Natural killer cell (primary cell): ENCODE results near the gene MEOX2. TPM values are rescaled to one million over a fixed set of nuclear protein-coding genes. Genes with fewer than 3 reads are reported as not detected.

Experiments used
- ATAC-seq, 3 donors: fragments of 150-1000 bp in 2 of 3; fragments of 200-7000 bp in 1 of 3; cut with Tn5 transposase; 1 replicate in 1 of 3; 2 replicates in 2 of 3; pipeline ENCODE4 v1.10.0; 2021; ENCODE audit warnings: mild to moderate bottlenecking in 2 of 3, moderate library complexity in 2 of 3
- DNase-seq, 2 donors: peaks; one replicate each; pipeline versions ENCODE4 v3.0.0 to v3.0.0-alpha.2; 2013 to 2021; ENCODE audit warnings: mixed read lengths in 1 of 2
- H3K27ac ChIP-seq: one replicate; pipeline ENCODE4 v1.5.1; 2013; ENCODE audit warnings: mild to moderate bottlenecking, low read length
- H3K27me3 ChIP-seq: one replicate; pipeline ENCODE4 v1.6.1; 2013; ENCODE audit warnings: low read length; ENCODE audit not compliant: control insufficient read depth, insufficient read depth
- H3K36me3 ChIP-seq: one replicate; pipeline ENCODE4 v1.6.1; 2013; ENCODE audit warnings: low read length; ENCODE audit not compliant: control insufficient read depth, insufficient read depth
- H3K4me1 ChIP-seq: one replicate; pipeline ENCODE4 v1.6.1; 2013; ENCODE audit warnings: low read length; ENCODE audit not compliant: control insufficient read depth, insufficient read depth
- H3K4me3 ChIP-seq: one replicate; pipeline ENCODE4 v1.5.1; 2013; ENCODE audit warnings: low read length
- H3K9me3 ChIP-seq: one replicate; pipeline ENCODE4 v1.6.1; 2013; ENCODE audit warnings: low read length; ENCODE audit not compliant: control insufficient read depth, insufficient read depth
- H3K27ac Mint-ChIP-seq, 2 donors: one replicate each; pipeline ENCODE4 v1.8.0; 2022; ENCODE audit warnings: mild to moderate bottlenecking in 2 of 2, mixed read lengths in 2 of 2, moderate library complexity in 1 of 2
- H3K27me3 Mint-ChIP-seq, 2 donors: one replicate each; pipeline ENCODE4 v1.8.0; 2022; ENCODE audit warnings: low read depth in 2 of 2, mixed read lengths in 2 of 2
- H3K36me3 Mint-ChIP-seq: one replicate; pipeline ENCODE4 v1.8.0; 2022; ENCODE audit warnings: mixed read lengths
- H3K4me1 Mint-ChIP-seq, 2 donors: one replicate each; pipeline ENCODE4 v1.8.0; 2022; ENCODE audit warnings: mixed read lengths in 2 of 2
- H3K4me3 Mint-ChIP-seq: one replicate; pipeline ENCODE4 v1.8.0; 2022; ENCODE audit warnings: mild to moderate bottlenecking, moderate library complexity, mixed read lengths
- H3K9me3 Mint-ChIP-seq, 2 donors: one replicate each; pipeline ENCODE4 v1.8.0; 2022; ENCODE audit warnings: mixed read lengths in 2 of 2
- CTCF ChIP-seq: fragments of 200-600 bp; IDR thresholded peaks from one replicate; pipeline ENCODE4 v1.8.0; 2022; ENCODE audit warnings: antibody characterized with exemption
- WGBS: methylation state at CpG from one replicate; pipeline ENCODE4 v1.1.7; 2013; ENCODE audit warnings: missing lambda C conversion rate; ENCODE audit not compliant: insufficient coverage; 5-methylcytosine and 5-hydroxymethylcytosine counted together
- intact Hi-C: fragments of 100-400 bp; cut with micrococcal nuclease; formaldehyde crosslinking; loops from one replicate; pipeline ENCODE4 v1.14.2; 2022
- total RNA-seq, 4 donors: library from RNA; stranded (reverse); fragments of 120-200 nt in 1 of 4; gene quantifications; one replicate each; pipeline versions ENCODE4 v1.2.3 to v1.2.4, GENCODE V29; 2013 to 2022

MEOX2 gene
- total RNA-seq, 3 donors from 2014 or later (not counting 1 experiment from before 2014, with no cell fraction given), result not detected

DNA sequence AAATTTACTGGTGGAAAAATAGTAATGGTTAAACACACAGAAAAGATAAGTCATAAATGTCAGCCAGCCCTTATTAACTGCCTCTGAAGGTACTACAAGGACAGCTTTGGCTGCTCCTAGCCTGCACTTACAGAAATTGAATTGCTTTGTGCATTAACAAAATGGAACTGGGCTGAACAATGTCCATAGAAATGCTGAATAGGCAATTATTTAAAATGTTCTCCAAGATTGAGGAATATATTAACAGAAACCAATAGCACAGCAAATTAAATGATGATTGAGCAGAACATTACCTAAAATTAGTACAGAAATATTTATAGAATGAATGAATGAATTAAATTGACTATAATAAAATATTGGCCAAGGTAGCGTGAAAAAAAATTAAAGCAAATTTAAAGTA, 82.3 kb downstream of the MEOX2 start:
- TF ChIP-seq CTCF, result no peak
- no CpG with 5 or more reads among the region's 1 CpG for WGBS
- DNase-seq, result no peak
- peaks cover 5% of the 10 kb centered on the region for H3K9me3 ChIP-seq
- Mint-ChIP-seq H3K36me3 (no peaks in the 10 kb centered on the region), H3K27me3 (no peaks in the 10 kb centered on the region), H3K4me3 (no peak overlapping the region), H3K27ac (no peak overlapping the region), H3K4me1 (no peaks in the 10 kb centered on the region), H3K9me3 (peaks cover 7 to 10% of the 10 kb centered on the region in 2 donors)
- no peaks in the 10 kb centered on the region for H3K27me3 ChIP-seq
- no peak for ATAC-seq
- intact Hi-C loops, result no loop called here
- no peak overlapping the region for H3K27ac ChIP-seq
- no peaks in the 10 kb centered on the region for H3K4me1 ChIP-seq
- no peak overlapping the region for H3K4me3 ChIP-seq
- H3K36me3 ChIP-seq, result no peaks in the 10 kb centered on the region

DNA sequence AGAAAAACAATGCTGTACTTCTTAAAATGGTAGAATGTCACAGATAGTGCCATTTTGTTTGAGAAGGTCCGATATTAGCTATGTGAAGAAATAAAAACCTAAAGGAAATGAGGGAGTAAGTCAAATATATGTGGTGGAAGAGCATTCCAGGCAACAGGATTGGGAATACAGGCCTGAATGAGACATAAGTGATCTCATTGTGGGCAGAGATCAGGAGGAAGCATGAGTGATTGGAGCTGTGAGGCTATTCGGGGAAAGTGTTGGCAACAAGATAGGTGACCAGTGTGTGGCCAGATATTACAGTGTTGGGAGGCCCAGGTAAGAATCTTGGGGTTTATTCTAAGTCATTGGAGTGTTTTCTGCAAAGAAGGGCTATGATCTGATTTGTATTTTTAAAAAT, 83.4 kb downstream of the MEOX2 start:
- H3K36me3 Mint-ChIP-seq, result no peaks in the 10 kb centered on the region
- Histone ChIP-seq H3K4me3 (no peak overlapping the region), H3K27ac (no peak overlapping the region), H3K9me3 (peaks cover 5% of the 10 kb centered on the region), H3K36me3 (no peaks in the 10 kb centered on the region), H3K27me3 (no peaks in the 10 kb centered on the region), H3K4me1 (no peaks in the 10 kb centered on the region)
- DNase-seq, result no peak
- ATAC-seq, result no peak
- peaks cover 7 to 12% of the 10 kb centered on the region in 2 donors for H3K9me3 Mint-ChIP-seq
- H3K4me3 Mint-ChIP-seq, result no peak overlapping the region
- H3K4me1 Mint-ChIP-seq, result no peaks in the 10 kb centered on the region
- no peak overlapping the region for H3K27ac Mint-ChIP-seq
- 87% methylated on average over 2 of the region's 2 CpGs for WGBS
- intact Hi-C loops, result no loop called here
- no peaks in the 10 kb centered on the region for H3K27me3 Mint-ChIP-seq
- TF ChIP-seq CTCF, result no peak

GRCh38 chr7:15602236-15602635, 84.2 kb downstream of the MEOX2 start:
- WGBS, result no CpG with 5 or more reads among the region's 1 CpG
- H3K36me3 Mint-ChIP-seq, result no peaks in the 10 kb centered on the region
- peaks cover 9 to 18% of the 10 kb centered on the region in 2 donors for H3K9me3 Mint-ChIP-seq

More at GRCh38 chr7:15602236-15602635, 84.2 kb downstream of the MEOX2 start:
- H3K27me3 Mint-ChIP-seq, result no peaks in the 10 kb centered on the region
- no peak for DNase-seq
- Histone ChIP-seq H3K4me3 (no peak overlapping the region), H3K27me3 (no peaks in the 10 kb centered on the region), H3K27ac (no peak overlapping the region), H3K36me3 (no peaks in the 10 kb centered on the region), H3K9me3 (peaks cover 5% of the 10 kb centered on the region), H3K4me1 (no peaks in the 10 kb centered on the region)
- TF ChIP-seq CTCF, result no peak
- intact Hi-C loops, result no loop called here
- H3K4me3 Mint-ChIP-seq, result no peak overlapping the region
- no peak overlapping the region for H3K27ac Mint-ChIP-seq
- no peak for ATAC-seq
- H3K4me1 Mint-ChIP-seq, result no peaks in the 10 kb centered on the region
